ENCODE results near the gene C19orf12. TPM values are rescaled to one million over a fixed set of nuclear protein-coding genes. Genes with fewer than 3 reads are reported as not detected.

Gene C19orf12
- total RNA-seq: 14.9 and 26.2 TPM in 2 replicates

DNA sequence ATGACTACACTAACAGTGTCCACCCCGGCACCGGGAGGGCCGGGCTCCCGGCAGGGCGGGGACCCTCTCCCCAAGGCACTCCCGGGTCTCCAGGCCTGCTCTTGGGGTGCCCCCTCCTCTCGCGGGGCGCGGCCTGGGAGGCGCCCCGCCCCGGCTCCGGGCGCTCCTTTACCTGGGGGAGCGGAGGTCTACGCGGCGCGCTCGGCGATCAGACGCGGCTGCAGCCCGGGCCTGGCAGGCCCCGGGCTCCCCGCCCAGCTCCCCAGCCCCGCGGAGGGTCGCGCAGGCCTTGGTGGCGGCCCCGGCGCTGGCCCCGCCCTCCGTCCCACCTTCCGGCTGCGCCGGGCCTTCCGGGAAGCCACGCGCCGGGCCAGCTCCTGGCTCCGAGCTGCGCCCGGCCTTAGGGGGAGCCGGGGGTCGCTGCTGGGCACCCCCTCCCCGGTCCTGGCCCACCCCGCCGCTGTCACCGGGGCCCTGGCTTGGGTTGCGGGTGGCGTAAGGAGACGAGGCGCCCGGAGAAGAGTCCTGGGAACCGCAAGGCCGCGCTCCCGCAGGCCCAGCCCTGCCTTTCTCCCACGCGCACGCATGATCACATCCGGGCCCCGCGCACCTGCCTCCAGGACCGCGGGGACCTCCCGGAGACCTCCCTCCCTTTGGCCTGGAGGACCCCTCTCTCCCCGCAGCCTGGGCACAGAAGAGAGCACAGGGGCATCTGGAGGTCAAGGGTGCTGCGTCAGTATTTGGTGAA lies at the start of gene C19orf12:
TSS of gene C19orf12 (minus strand) at position 309 of the 748 bp plus-strand sequence. CDS start 6,848 bp downstream, outside the sequence.

DNA sequence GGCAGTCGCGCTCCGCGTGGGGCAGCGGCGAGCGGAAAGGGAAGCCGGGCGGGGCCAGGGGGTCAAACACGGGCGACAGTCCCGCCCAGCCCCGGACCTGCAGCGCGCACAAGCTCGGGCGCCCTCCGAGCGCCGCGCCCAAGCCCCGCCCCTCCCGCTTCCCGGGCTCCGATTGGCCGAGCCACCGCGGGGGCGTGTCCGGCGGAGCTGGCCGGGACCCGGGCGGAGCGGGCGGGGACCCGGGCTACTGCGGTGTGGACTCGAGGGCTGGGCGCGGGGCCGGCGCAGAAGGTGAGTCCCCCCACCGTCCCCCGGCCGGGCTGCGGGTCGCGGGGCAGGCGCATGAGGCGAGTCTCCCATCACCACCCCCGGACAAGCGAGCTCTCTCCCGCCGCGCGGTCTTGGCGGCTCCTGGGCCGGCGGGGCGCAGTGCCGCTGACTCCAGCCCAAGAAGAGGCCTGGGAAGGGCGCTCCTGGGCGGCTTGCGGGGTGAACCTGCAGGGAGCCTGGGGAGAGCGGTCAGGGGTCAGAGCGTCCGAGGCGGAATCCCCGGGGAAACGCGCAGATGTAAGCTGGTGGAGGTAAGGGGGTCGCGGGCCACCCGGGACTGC lies 49.7 kb downstream of the C19orf12 start, which contains the start of gene PLEKHF1:
TSS of gene PLEKHF1 (plus strand) at position 247 of the 611 bp plus-strand sequence. CDS start 8,379 bp downstream, outside the sequence.

Other genes starting within 250 kb of the C19orf12 start
- not detected in 2 replicates for gene VSTM2B, start 189.3 kb downstream of the C19orf12 start, total RNA-seq
- 42.0 and 62.1 TPM in 2 replicates for gene POP4, start 109.0 kb downstream of the C19orf12 start, total RNA-seq
- 2.0 and 4.0 TPM in 2 replicates for gene PLEKHF1, start 49.8 kb downstream of the C19orf12 start, total RNA-seq
- 13.7 and 15.7 TPM in 2 replicates for gene CCNE1, start 96.7 kb upstream of the C19orf12 start, total RNA-seq
- 53.2 and 76.2 TPM in 2 replicates for gene URI1, start 227.0 kb upstream of the C19orf12 start, total RNA-seq